Renal pelvis (tissue), 4 donors: ENCODE results near the gene MCUB. TPM values are rescaled to one million over a fixed set of nuclear protein-coding genes. Genes with fewer than 3 reads are reported as not detected.
"Not testable (repeated sequence)": the region's sequence is repeated elsewhere in the genome, so short reads cannot be mapped to it uniquely, and the experiment has no call there.

ENCODE experiments used
- DNase-seq: peaks from one replicate; pipeline ENCODE4 v3.0.0-alpha.2; 2013
- polyA plus RNA-seq, 3 donors: library from polyadenylated mRNA; unstranded; fragments of 120-200 nt; gene quantifications; one replicate each; pipeline ENCODE4 v1.2.1, GENCODE V29; 2013; ENCODE audit not compliant: insufficient read length in 3 of 3

Gene MCUB
- polyA plus RNA-seq, 3 donors = 8.7 to 9.3 (median 9.0) TPM

GRCh38 chr4:109574931-109575804, 15.1 kb downstream of the MCUB start:
- no peak for DNase-seq

GRCh38 chr4:109576462-109576861, 16.4 kb downstream of the MCUB start:
- DNase-seq = no peak

GRCh38 chr4:109578846-109579245, 18.8 kb downstream of the MCUB start:
- DNase-seq = no peak

- not testable (repeated sequence) for DNase-seq
These were observed 20.0 kb downstream of the MCUB start for GRCh38 chr4:109579997-109580396.

GRCh38 chr4:109588176-109588575, 28.1 kb downstream of the MCUB start:
- DNase-seq = no peak

GRCh38 chr4:109589119-109589518, 29.1 kb downstream of the MCUB start:
- no peak for DNase-seq

GRCh38 chr4:109589605-109590004, 29.6 kb downstream of the MCUB start:
- no peak for DNase-seq

GRCh38 chr4:109590905-109591304, 30.9 kb downstream of the MCUB start:
- DNase-seq = no peak

- DNase-seq = no peak
These were observed 32.3 kb downstream of the MCUB start for GRCh38 chr4:109592367-109592766.

GRCh38 chr4:109595123-109595522, 35.1 kb downstream of the MCUB start:
- not testable (repeated sequence) for DNase-seq

GRCh38 chr4:109596420-109597085, 36.5 kb downstream of the MCUB start:
- DNase-seq = not testable (repeated sequence)

- no peak for DNase-seq
These were observed 39.1 kb downstream of the MCUB start for GRCh38 chr4:109599046-109599652.

- no peak for DNase-seq
These were observed 40.4 kb downstream of the MCUB start for GRCh38 chr4:109600431-109600830.

- DNase-seq = no peak
These were observed 41.3 kb downstream of the MCUB start for GRCh38 chr4:109601336-109601735.

- DNase-seq = no peak
These were observed 47.9 kb downstream of the MCUB start for GRCh38 chr4:109607976-109608375.

GRCh38 chr4:109608879-109609278, 48.8 kb downstream of the MCUB start:
- no peak for DNase-seq

GRCh38 chr4:109609431-109609830, 49.4 kb downstream of the MCUB start:
- DNase-seq = no peak

GRCh38 chr4:109610489-109610888, 50.4 kb downstream of the MCUB start:
- DNase-seq = no peak

- no peak for DNase-seq
These were observed 51.1 kb downstream of the MCUB start for GRCh38 chr4:109611045-109611646.

- no peak for DNase-seq
These were observed 54.0 kb downstream of the MCUB start for GRCh38 chr4:109614015-109614414.

GRCh38 chr4:109614466-109614865, 54.4 kb downstream of the MCUB start:
- no peak for DNase-seq

GRCh38 chr4:109615742-109616141, 55.7 kb downstream of the MCUB start:
- no peak for DNase-seq
